GM21576 (cell line): ENCODE data around the gene CGB3.

Experiments used
- ATAC-seq: cut with Tn5 transposase; IDR thresholded peaks from one replicate; pipeline ENCODE4 v1.9.1; 2021; ENCODE audit warnings: mild to moderate bottlenecking, moderate library complexity; ENCODE audit not compliant: unreplicated experiment

Gene CGB3

DNA sequence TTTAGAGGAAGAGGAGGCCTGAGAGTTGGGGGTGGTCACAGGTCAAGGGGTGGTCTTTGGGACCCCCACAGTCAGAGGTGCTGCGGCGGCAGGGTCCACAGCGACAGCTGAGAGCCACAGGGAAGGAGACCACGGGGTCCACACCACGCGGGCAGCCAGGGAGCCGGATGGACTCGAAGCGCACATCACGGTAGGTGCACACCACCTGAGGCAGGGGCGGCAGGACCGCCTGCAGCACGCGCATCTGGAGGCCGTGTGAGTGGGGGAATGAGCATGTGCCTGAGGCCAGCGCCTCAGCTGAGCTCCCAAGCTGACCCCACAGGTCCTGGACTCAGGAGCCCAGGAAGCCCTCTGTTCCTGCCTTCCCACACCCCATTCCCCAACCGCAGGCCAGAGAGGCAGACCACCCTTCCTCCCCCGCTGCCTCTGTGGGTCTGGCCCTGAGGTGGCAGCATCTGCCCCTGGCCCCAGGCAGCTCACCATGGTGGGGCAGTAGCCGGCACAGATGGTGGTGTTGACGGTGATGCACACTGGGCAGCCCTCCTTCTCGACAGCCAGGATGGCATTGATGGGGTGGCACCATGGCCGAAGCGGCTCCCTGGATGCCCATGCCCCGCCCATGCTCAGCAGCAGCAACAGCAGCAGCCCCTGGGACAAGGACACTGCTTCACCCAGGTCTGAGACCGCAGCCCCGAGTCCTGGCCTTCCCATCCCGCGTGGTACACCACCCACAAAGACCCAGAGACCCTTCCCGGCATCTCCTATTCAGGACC lies 7.9 kb downstream of the CGB3 start:
- ATAC-seq, result no peak

- no peak for ATAC-seq
Observed at GRCh38 chr19:49014870-49015255, 9.3 kb downstream of the CGB3 start.

GRCh38 chr19:49014123-49014869 lies 9.8 kb downstream of the CGB3 start:
- no peak for ATAC-seq

DNA sequence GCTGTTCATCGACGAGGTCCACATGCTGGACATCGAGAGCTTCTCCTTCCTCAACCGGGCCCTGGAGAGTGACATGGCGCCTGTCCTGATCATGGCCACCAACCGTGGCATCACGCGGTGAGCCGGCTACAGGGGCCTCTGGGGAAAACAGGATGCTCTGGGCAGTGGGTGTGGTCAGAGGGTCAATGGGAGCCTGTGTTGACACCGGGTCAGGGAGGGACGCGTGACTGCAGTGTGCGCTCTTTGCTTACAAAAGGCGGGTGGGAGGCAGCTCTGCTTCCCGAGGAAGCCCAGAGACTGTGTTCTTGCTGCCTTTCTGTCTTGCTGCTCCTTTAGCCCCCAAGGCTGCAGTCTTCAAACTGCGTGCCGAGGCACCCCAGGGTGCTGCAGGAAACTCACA lies 12.9 kb downstream of the CGB3 start:
- no peak for ATAC-seq

DNA sequence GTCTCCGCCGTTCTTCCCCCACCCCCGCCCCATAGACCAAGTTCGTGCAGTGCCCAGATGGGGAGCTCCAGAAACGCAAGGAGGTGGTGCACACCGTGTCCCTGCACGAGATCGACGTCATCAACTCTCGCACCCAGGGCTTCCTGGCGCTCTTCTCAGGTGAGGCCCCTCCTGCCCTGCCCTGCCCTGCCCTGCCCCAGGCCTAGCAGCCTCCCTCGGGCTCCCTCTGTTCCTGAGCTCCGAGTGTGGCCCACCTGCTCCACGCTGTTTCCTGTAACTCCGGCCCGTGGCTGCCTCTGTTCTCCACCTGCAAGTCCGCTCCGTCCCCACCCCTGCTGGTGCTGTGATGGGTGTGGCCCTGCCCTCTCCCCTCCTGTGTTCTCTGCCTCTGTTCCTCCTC lies 13.7 kb downstream of the CGB3 start:
- no peak for ATAC-seq

GRCh38 chr19:49009828-49010227 lies 14.3 kb downstream of the CGB3 start:
- ATAC-seq, result no peak

- no peak for ATAC-seq
Observed at GRCh38 chr19:49006905-49007304, 17.2 kb downstream of the CGB3 start.

DNA sequence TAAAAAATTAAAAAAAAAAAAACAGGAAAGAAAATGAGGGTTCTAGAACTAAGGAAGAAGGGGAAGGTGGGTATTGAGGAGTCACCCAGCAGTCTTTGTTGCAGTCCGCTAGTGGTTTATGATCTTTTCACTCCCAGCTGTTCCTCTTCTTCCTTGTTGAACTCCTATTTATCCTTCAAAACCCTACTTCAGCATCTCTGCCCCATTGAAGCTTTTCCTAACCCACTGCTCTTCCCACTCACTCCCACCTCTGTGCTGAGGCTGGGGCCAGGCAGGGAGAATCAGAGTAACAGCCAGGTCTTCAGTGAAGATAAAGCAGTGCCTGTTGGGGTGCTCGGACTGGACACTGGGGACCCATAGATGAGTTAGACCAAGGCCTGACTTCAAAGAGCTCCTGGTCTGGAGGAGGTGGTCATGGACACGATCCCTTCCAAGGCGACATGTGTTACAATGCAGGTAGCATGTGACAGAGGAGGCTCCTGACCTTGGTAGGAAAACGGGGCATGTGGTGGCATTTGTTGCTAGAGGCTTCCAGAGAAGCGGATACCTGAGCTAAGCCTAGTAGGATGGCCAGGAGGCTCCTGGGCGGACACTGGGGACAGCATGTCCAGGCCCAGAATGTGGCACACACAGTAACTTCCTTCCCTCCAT lies 19.0 kb downstream of the CGB3 start:
- no peak for ATAC-seq

DNA sequence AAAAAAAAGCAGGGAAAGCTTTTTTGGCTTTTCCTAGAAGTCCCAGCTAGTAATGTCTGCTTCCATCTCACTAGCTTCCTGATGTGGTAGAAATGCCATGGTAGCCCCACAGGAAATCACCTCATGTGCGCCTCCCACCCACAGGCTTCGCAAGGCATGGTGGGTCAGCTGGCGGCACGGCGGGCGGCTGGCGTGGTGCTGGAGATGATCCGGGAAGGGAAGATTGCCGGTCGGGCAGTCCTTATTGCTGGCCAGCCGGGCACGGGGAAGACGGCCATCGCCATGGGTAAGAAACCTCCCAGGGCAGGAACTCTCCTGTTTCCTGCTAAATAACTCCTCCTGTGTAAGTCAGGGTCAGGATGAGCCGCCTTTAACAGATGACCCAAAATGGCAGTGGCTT lies 20.0 kb downstream of the CGB3 start:
- no peak for ATAC-seq

GRCh38 chr19:48999481-49000325 lies 24.4 kb downstream of the CGB3 start:
- no peak for ATAC-seq

GRCh38 chr19:48997972-48998371 lies 26.2 kb downstream of the CGB3 start:
- no peak for ATAC-seq

GRCh38 chr19:48994035-48994386 lies 30.1 kb downstream of the CGB3 start:
- ATAC-seq, result no peak

- ATAC-seq, result peak; percentile 87
Observed at GRCh38 chr19:48993175-48994034, 30.7 kb downstream of the CGB3 start, which contains the start of the genes GYS1 and RUVBL2. TSS of gene GYS1 (minus strand) at chr19:48993309. CDS start at chr19:48993112, 197 bp downstream. TSS of gene RUVBL2 (plus strand) at chr19:48993887. CDS start at chr19:48993912, 25 bp downstream.

- peak; percentile 6 for ATAC-seq
Observed at GRCh38 chr19:48992581-48993174, 31.5 kb downstream of the CGB3 start.

- no peak for ATAC-seq
Observed at GRCh38 chr19:48991873-48992580, 32.1 kb downstream of the CGB3 start.

- ATAC-seq, result no peak
Observed at GRCh38 chr19:48991011-48991609, 33.0 kb downstream of the CGB3 start.

DNA sequence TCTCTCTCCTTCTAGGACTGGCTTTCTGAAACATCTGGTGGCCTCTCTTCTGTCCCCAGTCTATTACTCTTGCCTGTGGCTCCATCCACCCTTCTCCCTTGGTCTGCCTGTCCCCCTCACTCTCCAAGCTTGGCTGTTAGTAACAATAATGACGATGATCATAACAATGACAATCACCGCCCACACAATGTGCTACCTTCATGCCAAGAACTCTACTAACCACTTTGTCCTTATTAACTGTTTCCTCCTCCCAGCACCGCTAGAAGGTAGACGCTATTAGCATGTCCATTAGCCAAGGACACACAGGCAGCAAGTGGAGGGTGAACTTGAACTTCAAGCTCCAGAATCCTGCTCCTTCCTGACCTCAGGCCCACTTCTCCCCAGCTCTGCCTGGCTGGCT lies 33.7 kb downstream of the CGB3 start:
- ATAC-seq, result no peak

DNA sequence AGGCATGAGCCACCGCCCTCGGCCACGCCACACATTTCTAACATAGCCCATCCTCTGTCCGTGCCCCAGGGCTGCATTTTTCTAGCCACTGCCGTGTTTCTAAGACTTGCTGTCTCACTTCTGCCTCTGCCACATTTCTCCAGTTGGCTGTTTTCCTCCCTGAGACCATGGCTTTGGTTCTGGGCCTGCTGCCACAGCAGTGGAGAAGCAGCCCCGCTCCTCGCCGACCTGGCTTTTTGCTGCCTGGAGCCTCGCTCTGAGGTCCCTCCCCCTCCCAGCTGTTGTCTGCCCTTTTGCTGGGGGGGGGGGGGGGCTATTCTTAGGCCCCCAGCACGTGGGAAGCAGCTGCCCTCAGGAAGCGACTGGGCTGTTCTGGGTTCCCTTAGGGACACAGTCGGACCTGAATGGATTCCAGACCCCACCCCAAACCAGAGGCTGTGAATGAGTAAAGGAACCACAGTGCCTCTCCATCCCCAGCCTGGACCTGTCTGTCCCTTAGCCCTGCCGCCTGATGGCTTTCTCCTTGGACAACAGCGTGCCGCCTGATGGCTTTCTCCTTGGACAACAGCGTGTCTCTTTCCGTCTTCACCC lies 34.3 kb downstream of the CGB3 start:
- no peak for ATAC-seq
